K562 (cell line): ENCODE results near the gene MBD3L4. TPM values are rescaled to one million over a fixed set of nuclear protein-coding genes. Genes with fewer than 3 reads are reported as not detected.

ENCODE experiments used
- EWSR1 ChIP-seq: fragments of 450-650 bp; IDR thresholded peaks from 2 replicates; pipeline ENCODE4 v1.6.1; 2018; ENCODE audit warnings: borderline replicate concordance, mild to moderate bottlenecking, low read depth, moderate library complexity; ENCODE audit not compliant: partially characterized antibody
- FOXK1 ChIP-seq: sonication (generic); formaldehyde crosslinking; IDR thresholded peaks from 2 replicates; pipeline ENCODE4 v1.8.0; 2022; ENCODE audit warnings: missing genetic modification reagents, mild to moderate bottlenecking, borderline replicate concordance
- HDAC2 ChIP-seq: fragments of 450-650 bp; IDR thresholded peaks from 2 replicates; pipeline ENCODE4 v1.6.1; 2016; ENCODE audit warnings: mild to moderate bottlenecking
- HIVEP1 ChIP-seq: fragments of 250-450 bp; sonication (Bioruptor Pico); IDR thresholded peaks from 2 replicates; pipeline ENCODE4 v1.4.0; 2020; ENCODE audit warnings: mild to moderate bottlenecking
- KDM5B ChIP-seq: fragments of 200-600 bp; sonication (generic); IDR thresholded peaks from 2 replicates; pipeline ENCODE4 v1.6.1; 2012; ENCODE audit warnings: low read depth, mild to moderate bottlenecking, moderate library complexity, low read length, control low read depth, inconsistent platforms; ENCODE audit not compliant: insufficient replicate concordance
- MEIS2 ChIP-seq: fragments of 450-650 bp; IDR thresholded peaks from 2 replicates; pipeline ENCODE4 v1.6.1; 2014; ENCODE audit warnings: mild to moderate bottlenecking; ENCODE audit not compliant: partially characterized antibody
- MTA1 ChIP-seq: fragments of 450-650 bp; IDR thresholded peaks from 2 replicates; pipeline ENCODE4 v1.6.1; 2017; ENCODE audit warnings: borderline replicate concordance
- NFATC3 ChIP-seq: fragments of 450-650 bp; IDR thresholded peaks from 2 replicates; pipeline ENCODE4 v1.6.1; 2017; ENCODE audit warnings: mild to moderate bottlenecking
- POLR2A ChIP-seq: fragments of 450-650 bp; conservative IDR thresholded peaks from 2 replicates; pipeline ENCODE4 v1.6.1; 2016
- TFAM ChIP-seq: fragments of 250-450 bp; sonication (Bioruptor Pico); conservative IDR thresholded peaks from 2 replicates; pipeline ENCODE4 v1.5.0; 2021; ENCODE audit warnings: mild to moderate bottlenecking, moderate library complexity
- THRAP3 ChIP-seq: fragments of 450-650 bp; IDR thresholded peaks from 2 replicates; pipeline ENCODE4 v1.6.1; 2016; ENCODE audit warnings: mild to moderate bottlenecking, inconsistent platforms, borderline replicate concordance
- TOE1 ChIP-seq, 2 experiments: fragments of 450-650 bp in 1 of 2; sonication (generic) in 1 of 2; formaldehyde crosslinking in 1 of 2; IDR thresholded peaks; 2 replicates each; pipeline versions ENCODE4 v1.7.1 to v1.8.0; 2016 to 2022; ENCODE audit warnings: borderline replicate concordance in 2 of 2, mild to moderate bottlenecking in 2 of 2, antibody characterized with exemption in 1 of 2, inconsistent platforms in 1 of 2, low read depth in 1 of 2, missing genetic modification reagents in 1 of 2, moderate library complexity in 1 of 2
- TRIM28 ChIP-seq: fragments of 450-650 bp; IDR thresholded peaks from 2 replicates; pipeline ENCODE4 v1.6.1; 2017
- U2AF2 ChIP-seq: fragments of 200-400 bp; formaldehyde crosslinking; optimal IDR thresholded peaks from 2 replicates; pipeline ENCODE3; 2017; ENCODE audit warnings: low read depth, mild to moderate bottlenecking, low read length
- YBX1 ChIP-seq: fragments of 450-650 bp; IDR thresholded peaks from 2 replicates; pipeline ENCODE4 v1.7.1; 2016; ENCODE audit warnings: mild to moderate bottlenecking
- ZBTB1 ChIP-seq: sonication (generic); formaldehyde crosslinking; IDR thresholded peaks from 2 replicates; pipeline ENCODE4 v1.8.1; 2023; ENCODE audit warnings: missing genetic modification reagents, low read depth, mild to moderate bottlenecking, borderline replicate concordance
- ZFP1 ChIP-seq: fragments of 450-650 bp; formaldehyde crosslinking; IDR thresholded peaks from 2 replicates; pipeline ENCODE4 v1.4.0; 2020; ENCODE audit warnings: mild to moderate bottlenecking, mixed read lengths
- ZNF121 ChIP-seq: sonication (generic); formaldehyde crosslinking; conservative IDR thresholded peaks from 2 replicates; pipeline ENCODE4 v1.8.0; 2022; ENCODE audit warnings: missing genetic modification reagents
- ZNF124 ChIP-seq: sonication (generic); formaldehyde crosslinking; IDR thresholded peaks from 2 replicates; pipeline ENCODE4 v1.8.1; 2022; ENCODE audit warnings: missing genetic modification reagents
- ZNF75A ChIP-seq: fragments of 450-650 bp; formaldehyde crosslinking; IDR thresholded peaks from 2 replicates; pipeline ENCODE4 v1.4.0; 2020; ENCODE audit warnings: mild to moderate bottlenecking
- ZNF764 ChIP-seq: fragments of 250-450 bp; sonication (Bioruptor Pico); IDR thresholded peaks from 2 replicates; pipeline ENCODE4 v1.4.0; 2020; ENCODE audit warnings: low read depth, mild to moderate bottlenecking, moderate library complexity
- ZNF780A ChIP-seq: fragments of 250-450 bp; sonication (Bioruptor Pico); IDR thresholded peaks from 2 replicates; pipeline ENCODE4 v1.5.0; 2021; ENCODE audit warnings: mild to moderate bottlenecking
- ZNF79 ChIP-seq: fragments of 250-450 bp; sonication (Bioruptor Pico); IDR thresholded peaks from 2 replicates; pipeline ENCODE4 v1.4.0; 2020; ENCODE audit warnings: low read depth, mild to moderate bottlenecking, moderate library complexity
- polyA plus RNA-seq, 8 experiments: library from polyadenylated mRNA; depleted of rRNA in 4 of 8; stranded (reverse) in 5 of 8; unstranded in 3 of 8; fragments of >200 nt; fragmentation: Nextera tagmentation in 2 of 8; fragmentation: Illumina TruSeq in 1 of 8; extraction: Ambion mirVana in 2 of 8; extraction: Trizol in 1 of 8; gene quantifications; 2 replicates each; pipeline versions ENCODE4 v1.2.1 to v1.2.3, GENCODE V29; 2011 to 2014; ENCODE audit warnings: inconsistent platforms in 1 of 8, missing spikeins in 1 of 8
- total RNA-seq, 7 experiments: library from RNA; depleted of rRNA in 6 of 7; stranded (reverse); fragments of >200 nt in 6 of 7; fragmentation: Illumina TruSeq in 2 of 7; extraction: Trizol in 2 of 7; gene quantifications; 2 replicates each; pipeline versions ENCODE4 v1.2.1 to v1.2.3, GENCODE V29; 2011 to 2021; ENCODE audit warnings: low replicate concordance in 1 of 7
- TF ChIP-seq, protein P1 (sequence below): fragments of 450-650 bp; IDR thresholded peaks from 2 replicates; pipeline ENCODE4 v1.6.1; 2018; ENCODE audit warnings: mild to moderate bottlenecking, low read depth; ENCODE audit not compliant: partially characterized antibody
- TF ChIP-seq, protein P2 (sequence below): sonication (generic); formaldehyde crosslinking; IDR thresholded peaks from 2 replicates; pipeline ENCODE4 v1.8.0; 2022; ENCODE audit warnings: mild to moderate bottlenecking, missing genetic modification reagents

The MBD3L4 gene
- total and polyA plus RNA-seq, 9 of the 15 experiments (the other 6 are each of a cell fraction or from before 2014, with no cell fraction given): not detected

GRCh38 chr19:7083076-7083956 lies 43.3 kb upstream of the MBD3L4 start (continued):
- TF ChIP-seq, protein P1, sequence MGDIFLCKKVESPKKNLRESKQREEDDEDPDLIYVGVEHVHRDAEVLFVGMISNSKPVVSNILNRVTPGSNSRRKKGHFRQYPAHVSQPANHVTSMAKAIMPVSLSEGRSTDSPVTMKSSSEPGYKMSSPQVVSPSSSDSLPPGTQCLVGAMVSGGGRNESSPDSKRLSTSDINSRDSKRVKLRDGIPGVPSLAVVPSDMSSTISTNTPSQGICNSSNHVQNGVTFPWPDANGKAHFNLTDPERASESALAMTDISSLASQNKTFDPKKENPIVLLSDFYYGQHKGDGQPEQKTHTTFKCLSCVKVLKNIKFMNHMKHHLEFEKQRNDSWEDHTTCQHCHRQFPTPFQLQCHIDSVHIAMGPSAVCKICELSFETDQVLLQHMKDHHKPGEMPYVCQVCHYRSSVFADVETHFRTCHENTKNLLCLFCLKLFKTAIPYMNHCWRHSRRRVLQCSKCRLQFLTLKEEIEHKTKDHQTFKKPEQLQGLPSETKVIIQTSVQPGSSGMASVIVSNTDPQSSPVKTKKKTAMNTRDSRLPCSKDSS: peak; percentile 98
- TF ChIP-seq ZNF764 (CRISPR knock-in tag) (no peak), EWSR1 (no peak), ZNF79 (no peak), KDM5B (no peak), TFAM (no peak), ZNF121 (no peak), YBX1 (no peak), TRIM28 (peak; percentile 99), ZNF124 (CRISPR knock-in tag) (no peak), MEIS2 (no peak), ZNF780A (CRISPR knock-in tag) (no peak), NFATC3 (no peak), ZNF75A (CRISPR knock-in tag) (peak; percentile 99), HIVEP1 (CRISPR knock-in tag) (no peak), THRAP3 (no peak), ZBTB1 (CRISPR knock-in tag) (no peak), FOXK1 (CRISPR knock-in tag) (no peak), ZFP1 (CRISPR knock-in tag) (no peak), HDAC2 (no peak), TOE1 (IDR thresholded peaks at IDR 0.05; ENCODE audit: borderline replicate concordance) (no peak), TOE1 (CRISPR knock-in tag; IDR thresholded peaks at IDR 0.05; ENCODE audit: borderline replicate concordance, low read depth) (no peak), POLR2A (peak; percentile 37; the same call in 1 of the 2 replicates), U2AF2 (no peak), MTA1 (no peak)
- TF ChIP-seq, protein P2, sequence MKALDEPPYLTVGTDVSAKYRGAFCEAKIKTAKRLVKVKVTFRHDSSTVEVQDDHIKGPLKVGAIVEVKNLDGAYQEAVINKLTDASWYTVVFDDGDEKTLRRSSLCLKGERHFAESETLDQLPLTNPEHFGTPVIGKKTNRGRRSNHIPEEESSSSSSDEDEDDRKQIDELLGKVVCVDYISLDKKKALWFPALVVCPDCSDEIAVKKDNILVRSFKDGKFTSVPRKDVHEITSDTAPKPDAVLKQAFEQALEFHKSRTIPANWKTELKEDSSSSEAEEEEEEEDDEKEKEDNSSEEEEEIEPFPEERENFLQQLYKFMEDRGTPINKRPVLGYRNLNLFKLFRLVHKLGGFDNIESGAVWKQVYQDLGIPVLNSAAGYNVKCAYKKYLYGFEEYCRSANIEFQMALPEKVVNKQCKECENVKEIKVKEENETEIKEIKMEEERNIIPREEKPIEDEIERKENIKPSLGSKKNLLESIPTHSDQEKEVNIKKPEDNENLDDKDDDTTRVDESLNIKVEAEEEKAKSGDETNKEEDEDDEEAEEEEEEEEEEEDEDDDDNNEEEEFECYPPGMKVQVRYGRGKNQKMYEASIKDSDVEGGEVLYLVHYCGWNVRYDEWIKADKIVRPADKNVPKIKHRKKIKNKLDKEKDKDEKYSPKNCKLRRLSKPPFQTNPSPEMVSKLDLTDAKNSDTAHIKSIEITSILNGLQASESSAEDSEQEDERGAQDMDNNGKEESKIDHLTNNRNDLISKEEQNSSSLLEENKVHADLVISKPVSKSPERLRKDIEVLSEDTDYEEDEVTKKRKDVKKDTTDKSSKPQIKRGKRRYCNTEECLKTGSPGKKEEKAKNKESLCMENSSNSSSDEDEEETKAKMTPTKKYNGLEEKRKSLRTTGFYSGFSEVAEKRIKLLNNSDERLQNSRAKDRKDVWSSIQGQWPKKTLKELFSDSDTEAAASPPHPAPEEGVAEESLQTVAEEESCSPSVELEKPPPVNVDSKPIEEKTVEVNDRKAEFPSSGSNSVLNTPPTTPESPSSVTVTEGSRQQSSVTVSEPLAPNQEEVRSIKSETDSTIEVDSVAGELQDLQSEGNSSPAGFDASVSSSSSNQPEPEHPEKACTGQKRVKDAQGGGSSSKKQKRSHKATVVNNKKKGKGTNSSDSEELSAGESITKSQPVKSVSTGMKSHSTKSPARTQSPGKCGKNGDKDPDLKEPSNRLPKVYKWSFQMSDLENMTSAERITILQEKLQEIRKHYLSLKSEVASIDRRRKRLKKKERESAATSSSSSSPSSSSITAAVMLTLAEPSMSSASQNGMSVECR: no peak
